Measurements from ENCODE around the gene KRTAP12-4.
"Not testable (repeated sequence)": the region's sequence is repeated elsewhere in the genome, so short reads cannot be mapped to it uniquely, and the experiment has no call there.

The KRTAP12-4 gene, protein sequence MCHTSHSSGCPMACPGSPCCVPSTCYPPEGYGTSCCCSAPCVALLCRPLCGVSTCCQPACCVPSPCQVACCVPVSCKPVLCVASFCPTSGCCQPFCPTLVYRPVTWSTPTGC

DNA sequence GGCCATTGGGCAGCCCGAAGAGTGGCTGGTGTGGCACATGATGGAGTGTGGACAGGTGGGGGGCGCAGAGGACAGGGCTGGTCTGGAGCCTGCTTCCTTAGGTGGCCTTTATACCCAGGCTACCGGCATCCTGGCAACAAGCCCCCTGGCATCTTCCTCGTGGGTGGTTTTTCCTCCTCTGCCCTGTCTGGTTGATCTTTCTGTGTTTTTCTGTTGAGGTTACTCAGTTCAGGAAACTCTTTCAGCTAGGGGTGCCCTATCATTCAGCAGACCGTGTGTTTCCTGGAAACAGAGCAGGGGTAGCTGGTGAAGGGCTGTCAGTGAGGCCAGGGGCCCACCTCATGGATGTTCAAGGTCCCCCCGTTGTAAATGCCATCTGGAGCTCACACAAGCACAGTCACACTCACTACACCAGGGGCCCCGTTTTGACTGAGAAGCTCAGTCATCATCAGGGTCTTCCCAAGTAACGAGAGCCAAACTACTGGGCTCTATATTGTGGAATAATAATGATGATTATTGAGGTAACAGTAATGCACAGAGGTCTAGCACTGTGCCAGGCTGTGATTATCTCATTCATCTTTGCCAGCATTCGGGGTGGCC is at the start of gene KRTAP12-4:
KRTAP12-4 (minus strand) TSS at position 84 of the 600 bp plus-strand sequence; CDS start at position 39, 45 bp downstream.
- no peak for DNase-seq

DNA sequence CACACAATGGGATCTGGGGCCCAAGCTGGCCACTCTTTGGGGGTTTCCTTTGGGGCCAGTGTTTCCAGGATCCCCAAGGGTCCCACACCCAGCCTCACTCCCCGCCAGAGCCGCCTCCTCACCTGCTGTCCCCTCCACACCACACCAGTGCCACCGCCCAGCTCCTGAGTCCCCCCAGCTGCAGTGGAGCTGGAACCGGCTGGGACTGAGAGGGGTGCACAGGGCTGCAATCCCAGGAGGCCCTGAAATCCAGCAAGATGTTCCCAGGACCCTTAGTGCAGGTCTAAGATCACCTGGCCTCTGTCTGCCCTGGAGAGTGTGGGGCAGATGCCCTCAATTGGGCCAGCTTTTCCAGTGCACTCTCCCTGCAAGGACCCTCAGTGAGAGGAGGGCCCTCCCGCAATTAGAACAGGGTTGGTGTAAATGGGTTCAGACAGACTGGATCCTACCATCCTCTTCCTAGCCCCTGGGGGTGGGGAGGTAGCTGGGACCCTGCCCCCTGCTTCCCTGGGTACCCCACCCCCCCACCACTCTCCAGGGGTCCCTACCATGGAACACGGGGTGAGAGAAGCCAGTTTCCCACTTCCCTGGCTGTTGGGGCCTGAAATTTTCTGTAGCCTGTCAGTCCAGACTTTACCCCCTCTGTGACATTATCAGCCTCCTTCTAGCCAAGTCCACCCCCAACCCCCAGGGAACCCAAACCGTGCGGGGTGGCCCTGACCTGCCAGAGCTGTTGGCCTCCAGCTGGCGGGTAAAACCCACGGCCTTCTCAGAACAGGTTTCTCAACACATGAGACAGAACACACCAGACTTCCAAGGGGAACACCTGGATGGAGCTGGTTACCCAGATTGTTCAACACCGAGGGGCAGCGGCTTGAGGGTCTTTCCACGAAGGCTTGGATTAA is 49.5 kb upstream of the KRTAP12-4 start:
- DNase-seq: no peak

DNA sequence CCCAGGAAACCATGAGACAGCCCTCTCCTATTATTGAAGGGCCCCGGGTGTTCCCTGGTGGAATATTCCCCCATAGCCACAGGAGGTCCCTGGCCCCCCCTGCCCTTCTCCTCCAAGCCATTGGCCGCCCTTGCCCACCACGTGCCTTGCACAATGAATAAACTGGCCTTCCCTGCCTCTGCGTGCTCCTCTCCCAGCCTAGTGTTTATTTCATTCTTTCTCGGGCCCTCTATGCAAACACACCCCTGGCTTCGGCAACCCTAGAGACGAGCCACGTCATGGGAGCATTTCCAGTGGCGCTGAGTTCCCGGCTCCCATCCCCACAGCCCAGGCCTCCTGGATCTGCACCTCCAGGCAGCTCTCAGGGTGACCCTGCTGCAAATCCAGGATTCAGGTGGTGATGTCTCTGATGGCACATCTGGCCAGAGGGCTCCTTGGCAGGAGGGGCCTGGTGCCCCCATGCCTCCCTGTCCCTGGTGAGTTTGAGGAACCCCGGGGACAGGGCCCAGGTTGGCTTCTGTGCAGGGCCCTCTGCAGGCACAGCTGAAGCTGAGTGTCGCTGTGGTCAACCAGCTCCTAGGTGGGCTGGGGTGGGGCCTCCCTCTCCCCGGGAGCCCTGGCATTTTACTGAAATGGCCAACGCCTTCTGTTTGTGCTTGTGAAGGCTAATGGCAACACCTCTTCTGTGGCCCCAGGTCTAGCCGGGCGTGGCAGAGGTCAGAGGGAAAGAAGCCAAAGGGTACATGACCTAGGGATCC is 48.7 kb upstream of the KRTAP12-4 start:
- no peak for DNase-seq

DNA sequence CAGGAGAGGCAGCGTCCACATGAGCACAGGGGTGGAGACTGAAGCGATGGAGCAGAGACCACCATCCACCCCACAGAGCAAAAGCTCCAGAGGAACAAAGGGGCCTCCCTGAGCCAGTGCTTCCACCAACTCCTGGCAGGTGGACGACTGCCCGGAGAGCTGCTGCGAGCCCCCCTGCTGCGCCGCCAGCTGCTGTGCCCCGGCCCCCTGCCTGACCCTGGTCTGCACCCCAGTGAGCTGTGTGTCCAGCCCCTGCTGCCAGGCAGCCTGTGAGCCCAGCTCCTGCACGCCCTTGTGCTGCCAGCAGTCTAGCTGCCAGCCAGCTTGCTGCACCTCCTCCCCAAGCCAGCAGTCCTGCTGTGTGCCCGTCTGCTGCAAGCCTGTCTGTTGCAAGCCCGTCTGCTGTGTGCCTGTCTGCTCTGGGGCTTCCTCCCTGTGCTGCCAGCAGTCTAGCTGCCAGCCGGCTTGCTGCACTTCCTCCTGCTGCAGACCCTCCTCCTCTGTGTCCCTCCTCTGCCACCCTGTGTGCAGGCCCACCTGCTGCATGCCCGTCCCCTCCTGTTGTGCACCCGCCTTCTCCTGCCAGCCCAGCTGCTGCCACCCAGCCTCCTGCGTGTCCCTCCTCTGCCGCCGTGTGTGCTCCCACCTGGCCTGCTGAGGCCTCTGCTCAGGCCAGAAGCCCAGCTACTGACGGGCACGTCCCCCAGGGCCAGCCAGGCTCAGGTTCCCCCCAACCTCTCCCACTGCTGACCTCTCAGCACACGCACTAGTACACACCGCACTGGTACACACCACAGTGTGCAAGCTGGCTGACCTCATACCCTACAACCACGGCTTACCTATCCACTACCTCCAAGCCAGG is 47.9 kb upstream of the KRTAP12-4 start:
- no peak for DNase-seq

DNA sequence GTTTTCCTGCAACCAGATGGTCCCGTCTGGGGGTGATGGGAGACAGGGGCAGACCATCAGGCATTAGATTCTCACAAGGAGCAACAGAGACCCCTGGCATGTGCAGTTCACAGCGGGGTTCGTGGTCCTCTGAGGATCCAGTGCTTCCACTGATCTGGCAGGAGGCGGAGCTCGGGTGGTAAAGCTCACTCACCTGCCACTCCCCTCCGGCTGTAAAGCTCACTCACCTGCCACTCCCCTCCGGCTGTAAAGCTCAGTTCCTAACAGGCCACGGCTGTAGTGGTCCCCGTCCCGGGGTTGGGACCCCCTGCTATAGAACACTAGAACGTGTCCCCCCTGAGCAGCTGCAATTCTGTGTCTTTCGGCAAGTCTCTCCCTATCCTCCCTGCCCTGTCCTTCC is 47.1 kb upstream of the KRTAP12-4 start:
- DNase-seq: no peak

DNA sequence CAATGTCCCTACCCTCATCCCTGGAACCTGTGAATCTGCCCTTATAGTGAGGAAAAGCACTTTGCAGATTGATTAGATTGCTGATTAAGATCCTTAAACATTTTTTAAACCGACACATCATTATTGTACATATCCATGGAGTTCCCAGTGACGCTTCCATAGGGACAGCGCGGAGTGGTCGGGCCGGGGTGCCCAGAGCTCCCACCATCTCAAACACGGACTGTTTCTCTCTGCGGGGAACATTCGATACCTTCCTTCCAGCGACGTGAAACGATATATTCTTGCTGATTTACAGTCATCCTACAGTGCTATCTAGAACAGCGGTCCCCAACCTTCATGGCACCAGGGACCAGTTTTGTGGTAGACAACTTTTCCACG is 46.6 kb upstream of the KRTAP12-4 start:
- no peak for DNase-seq

DNA sequence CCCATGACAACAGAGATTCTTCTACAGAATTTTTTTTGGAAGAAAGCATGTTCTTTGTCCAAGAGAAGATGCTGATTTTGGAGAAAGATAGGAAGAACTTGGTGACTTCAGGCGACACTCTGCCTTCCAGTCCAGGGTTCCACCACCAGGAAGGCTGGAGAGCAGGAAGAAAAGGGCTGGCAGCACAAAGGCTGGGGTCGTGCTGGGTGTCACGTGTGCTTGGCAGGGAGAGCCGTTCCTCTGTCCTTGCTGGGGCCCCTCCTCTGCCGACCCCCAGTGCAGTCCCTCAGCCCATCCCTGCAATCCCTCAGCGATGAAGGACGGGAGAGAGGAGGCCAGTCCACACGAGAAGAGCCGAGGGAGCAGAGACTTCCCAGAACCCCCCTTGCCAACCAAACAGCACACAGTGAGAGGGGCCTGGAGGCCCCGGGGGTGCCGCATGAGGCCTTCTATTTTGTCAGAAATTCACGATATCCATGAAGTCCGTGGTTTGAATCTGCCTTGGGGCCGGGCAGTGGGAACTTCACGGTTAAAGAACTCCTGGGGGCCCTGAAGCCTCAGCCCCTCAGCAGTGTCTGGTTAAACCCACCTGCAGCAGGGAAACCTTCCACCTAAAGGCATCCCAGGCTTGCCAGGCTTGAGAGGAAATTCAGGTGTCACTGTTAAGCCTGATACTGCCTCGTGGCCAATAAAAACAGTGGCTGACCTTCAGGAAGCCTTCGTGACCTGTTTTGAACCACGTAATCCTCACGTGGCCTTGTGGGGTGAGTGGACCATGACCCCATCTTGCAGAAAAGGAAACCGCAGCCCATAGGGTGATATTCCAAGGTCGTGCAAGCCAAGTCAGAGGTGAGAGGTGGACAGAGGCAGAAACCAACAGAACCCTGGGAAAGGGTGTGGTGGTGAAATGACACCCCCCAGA is 45.9 kb upstream of the KRTAP12-4 start:
- DNase-seq: no peak

DNA sequence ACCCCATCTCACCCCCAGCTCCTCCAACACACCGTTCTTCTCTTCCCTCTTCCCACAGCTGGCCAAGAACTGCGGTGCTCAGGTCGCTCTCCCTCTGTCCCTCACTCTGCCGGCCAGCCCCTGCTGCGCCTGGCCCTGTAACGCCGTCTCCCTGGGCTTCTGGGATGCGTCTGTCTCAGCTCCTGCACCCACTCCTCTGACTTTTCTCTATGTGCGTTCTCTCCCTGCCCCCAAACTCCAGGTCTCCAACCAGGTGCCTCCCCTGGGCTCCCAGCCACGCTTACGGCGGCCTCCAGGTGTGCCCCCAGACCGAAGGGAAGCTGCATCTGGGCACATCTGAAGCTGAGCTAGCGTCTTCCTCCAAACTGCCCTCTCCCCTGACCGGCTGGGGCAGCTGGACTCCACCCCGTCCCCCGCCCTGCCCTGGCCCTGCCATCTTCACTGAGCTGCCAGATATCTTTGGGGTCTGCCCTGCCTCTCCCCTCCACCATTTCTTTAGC is 45.1 kb upstream of the KRTAP12-4 start:
- DNase-seq: no peak

DNA sequence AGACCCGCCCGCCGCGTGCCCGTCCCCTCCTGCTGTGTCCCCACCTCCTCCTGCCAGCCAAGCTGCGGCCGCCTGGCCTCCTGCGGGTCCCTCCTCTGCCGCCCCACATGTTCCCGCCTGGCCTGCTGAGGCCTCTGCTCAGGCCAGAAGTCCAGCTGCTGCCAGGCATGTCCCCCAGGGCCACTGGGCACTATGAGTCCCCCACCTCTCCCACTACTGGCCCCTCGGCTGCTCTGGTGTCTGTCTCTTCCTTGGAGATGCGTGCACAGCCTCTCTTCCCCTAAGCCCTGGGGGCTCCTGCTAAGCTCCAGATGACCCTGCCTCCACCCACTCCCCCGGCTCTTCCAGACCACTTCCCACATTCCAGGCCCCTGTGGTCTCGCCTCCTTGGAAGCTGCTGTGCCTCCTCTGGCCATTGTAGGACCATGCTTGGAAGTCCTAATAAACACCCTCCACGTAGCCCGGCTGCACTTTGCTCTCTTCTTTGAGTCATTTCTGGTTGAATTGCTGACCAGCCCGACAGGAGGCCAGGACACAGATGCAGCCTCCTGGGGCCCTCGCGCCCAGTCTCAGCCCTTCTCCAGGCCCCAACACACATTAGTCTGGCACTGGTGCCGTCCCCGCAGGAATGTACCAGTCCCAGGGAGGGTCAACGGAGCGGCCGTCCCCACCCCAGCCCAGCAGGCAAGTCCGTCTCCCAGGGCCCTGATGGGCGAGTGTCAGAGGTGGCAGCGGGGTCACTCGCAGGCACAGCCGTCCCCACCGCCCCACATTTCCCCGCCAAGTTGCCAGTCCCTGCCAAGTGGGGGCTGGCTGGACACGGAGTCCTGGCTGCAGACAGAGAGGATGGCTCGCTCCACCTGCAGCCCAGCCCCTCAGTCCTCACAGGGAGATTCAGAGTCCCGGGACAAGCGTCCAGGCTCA is 43.6 kb upstream of the KRTAP12-4 start:
- DNase-seq: no peak

DNA sequence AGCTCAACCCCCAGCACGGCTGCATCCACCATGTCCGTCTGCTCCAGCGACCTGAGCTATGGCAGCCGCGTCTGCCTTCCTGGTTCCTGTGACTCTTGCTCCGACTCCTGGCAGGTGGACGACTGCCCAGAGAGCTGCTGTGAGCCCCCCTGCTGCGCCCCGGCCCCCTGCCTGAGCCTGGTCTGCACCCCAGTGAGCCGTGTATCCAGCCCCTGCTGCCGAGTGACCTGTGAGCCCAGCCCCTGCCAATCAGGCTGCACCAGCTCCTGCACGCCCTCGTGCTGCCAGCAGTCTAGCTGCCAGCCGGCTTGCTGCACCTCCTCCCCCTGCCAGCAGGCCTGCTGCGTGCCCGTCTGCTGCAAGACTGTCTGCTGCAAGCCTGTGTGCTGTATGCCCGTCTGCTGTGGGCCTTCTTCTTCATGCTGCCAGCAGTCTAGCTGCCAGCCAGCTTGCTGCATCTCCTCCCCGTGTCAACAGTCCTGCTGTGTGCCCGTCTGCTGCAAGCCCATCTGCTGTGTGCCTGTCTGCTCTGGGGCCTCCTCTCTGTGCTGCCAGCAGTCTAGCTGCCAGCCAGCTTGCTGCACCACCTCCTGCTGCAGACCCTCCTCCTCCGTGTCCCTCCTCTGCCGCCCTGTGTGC is 42.8 kb upstream of the KRTAP12-4 start, which contains the start of gene KRTAP10-12:
KRTAP10-12 (plus strand) TSS at position 1 of the 639 bp plus-strand sequence; CDS start at position 31, 30 bp downstream.
- DNase-seq: not testable (repeated sequence)

DNA sequence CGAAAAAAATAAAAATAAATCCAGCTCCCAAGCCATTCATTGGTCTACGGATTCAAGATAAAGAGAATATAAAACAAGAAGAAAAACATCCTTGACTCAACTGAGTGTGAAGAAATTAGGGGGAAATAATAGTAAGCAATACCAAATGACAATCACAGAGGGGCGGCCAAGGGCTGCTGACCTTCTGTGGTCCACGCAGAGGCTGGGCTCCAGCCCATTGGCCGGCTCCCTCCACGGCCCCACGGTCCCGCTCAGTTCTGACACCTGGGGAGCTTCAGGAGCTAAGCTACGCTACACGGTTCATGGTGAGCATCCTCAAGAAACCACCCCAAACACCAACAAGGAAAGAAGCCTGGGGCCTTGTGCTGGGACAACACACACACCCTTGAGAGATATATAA is 42.1 kb upstream of the KRTAP12-4 start:
- DNase-seq: no peak

DNA sequence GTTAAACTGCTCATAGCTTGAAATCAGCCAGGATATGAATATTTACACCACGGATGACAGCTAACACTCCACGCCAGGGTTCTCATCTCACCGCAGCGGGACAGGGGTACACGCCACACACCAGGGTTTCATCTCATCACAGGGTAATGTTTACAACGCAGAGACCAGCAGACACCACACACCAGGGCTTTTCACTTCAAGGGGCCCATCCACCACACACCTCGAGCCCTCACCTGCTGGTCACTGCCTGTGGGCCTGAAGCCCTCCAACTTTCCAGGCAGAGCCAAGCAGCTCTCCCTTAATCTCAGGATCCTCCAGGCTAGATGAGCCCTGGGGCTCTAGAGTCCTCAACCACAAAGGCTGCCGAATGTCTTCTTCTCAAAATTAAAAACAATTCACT is 41.2 kb upstream of the KRTAP12-4 start:
- DNase-seq: no peak

DNA sequence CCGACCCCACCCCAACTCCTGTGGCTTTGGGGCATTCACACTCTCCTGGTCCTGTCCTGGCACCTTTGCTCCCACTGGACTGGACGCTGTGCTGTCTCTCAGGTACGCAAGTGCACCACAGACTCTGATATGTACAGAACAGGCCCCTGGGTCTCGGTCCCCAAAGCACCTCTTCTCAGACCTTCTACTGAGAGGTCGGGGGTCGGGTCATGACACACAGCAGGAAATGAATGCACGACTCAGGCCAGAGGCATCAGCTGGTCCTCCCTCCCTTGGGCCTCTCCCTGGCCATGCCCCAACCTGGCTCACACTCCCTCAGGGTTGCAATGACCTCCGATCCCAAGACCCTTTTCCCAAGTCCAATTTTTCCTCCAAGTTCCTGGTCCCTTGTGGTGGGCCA is 40.7 kb upstream of the KRTAP12-4 start:
- DNase-seq: no peak

DNA sequence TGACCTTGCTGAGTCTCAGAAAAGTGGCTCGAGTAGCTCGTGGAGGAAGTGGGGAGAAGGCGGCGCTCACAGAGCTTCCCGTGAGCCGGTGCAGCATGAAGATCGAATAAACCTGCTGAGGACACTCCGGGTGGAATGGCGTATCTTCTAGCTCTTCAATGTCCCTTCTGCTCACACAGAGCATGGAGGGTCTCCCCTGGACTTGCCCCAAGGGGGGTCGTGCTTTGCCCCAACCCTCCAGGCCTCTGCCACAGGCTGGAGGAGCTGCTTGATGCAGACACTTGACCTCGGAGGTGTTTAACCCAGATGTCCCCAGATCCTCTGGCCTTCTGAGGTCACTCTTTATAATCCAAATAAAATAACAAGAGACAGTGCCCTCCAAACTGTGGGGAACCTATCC is 40.3 kb upstream of the KRTAP12-4 start:
- no peak for DNase-seq

DNA sequence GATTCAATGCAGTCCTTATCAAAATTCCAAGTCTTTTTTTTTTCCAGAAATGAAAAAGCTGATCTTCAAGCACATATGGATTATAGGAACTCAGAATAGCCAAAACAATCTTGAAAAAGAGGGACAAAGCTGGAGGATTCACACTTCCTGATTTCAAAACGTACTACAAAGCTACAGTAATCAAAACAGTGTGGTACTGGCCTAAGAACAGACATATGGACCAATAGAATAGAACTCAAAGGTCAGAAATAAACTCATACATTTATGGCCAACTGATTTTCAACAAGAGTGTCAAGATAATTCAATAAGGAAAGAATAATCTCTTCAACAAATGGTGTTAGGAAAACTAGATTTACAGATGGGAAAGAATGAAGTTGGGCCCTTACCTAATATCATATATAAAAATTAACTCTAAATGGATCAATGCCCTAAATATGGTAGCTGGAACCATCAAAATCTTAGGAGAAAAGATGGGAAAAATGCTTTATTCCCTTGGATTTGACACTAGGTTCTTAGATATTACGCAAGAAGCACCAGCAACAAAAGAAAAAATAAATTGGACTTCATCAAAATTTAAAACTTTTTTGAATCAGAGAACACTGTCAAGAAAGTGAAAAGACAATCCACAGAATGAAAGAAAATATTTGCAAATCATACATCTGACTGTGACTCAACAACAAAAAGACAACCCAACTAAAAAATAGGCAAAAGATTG is 38.5 kb upstream of the KRTAP12-4 start:
- DNase-seq: no peak

DNA sequence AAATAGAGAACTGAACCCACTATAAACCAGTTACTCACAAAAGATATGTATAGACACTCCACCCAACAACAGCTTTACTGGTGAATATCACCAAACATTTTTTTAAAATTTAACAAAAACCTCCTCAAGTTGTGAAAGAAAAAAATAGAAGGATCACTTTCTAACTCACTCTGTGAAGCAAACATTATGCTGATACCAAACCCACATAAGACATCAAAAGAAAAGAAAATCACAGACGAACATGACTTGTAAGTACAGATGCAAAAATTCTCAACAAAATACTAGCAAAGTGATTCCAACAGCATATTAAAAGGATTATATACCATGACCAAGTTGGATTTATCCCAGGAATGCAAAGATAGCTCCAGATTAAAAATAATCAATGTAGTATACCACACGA is 37.2 kb upstream of the KRTAP12-4 start:
- DNase-seq: no peak

DNA sequence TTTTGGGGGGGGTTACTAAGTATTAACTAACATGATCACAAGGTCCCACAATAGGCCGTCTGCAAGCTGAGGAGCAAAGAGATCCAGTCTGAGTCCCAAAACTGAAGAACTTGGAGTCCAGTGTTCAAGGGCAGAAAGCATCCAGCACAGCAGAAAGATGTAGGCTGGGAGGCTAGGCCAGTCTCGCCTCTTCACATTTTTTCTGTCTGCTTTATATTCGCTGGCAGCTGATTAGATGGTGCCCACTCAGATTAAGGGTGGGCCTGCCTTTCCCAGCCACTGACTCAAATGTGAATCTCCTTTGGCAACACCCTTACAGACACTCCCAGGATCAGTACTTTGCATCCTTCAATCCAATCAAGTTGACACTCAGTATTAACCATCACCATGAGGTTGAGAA is 35.3 kb upstream of the KRTAP12-4 start:
- not testable (repeated sequence) for DNase-seq

DNA sequence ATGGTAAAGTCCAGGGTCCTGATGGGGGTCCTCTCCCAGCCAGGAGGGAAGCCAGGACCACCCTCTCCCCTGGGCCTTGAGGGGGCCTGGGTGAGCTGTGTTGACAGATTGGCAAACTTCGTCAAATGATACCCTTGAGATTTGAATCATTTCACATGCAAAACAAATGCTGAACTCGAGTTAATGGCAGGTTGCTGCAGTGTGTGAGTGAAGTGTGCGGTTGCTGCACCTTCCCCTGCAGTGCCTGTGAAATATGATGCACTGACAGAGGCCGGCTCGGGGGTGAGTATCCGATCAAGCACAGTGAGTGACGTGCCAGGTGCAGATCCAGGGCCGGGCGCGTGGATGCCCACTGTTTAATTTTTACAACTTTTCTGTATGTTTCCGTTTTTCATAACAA is 33.2 kb upstream of the KRTAP12-4 start:
- no peak for DNase-seq
